Hepatocyte (in vitro differentiated cells): ENCODE data around the gene MAGI2.

Experiments
- CTCF ChIP-seq: fragments of 200-600 bp; sonication (generic); IDR thresholded peaks from 2 replicates; pipeline ENCODE4 v1.5.1; 2016; ENCODE audit warnings: antibody characterized with exemption, mild to moderate bottlenecking; ENCODE audit not compliant: poor library complexity
- EZH2 ChIP-seq: fragments of 200-600 bp; sonication (generic); IDR thresholded peaks from 2 replicates; pipeline ENCODE4 v1.6.1; 2016; ENCODE audit warnings: antibody characterized with exemption, mild to moderate bottlenecking, borderline replicate concordance
- EZH2phosphoT487 ChIP-seq: fragments of 200-600 bp; sonication (generic); IDR thresholded peaks from one replicate; pipeline ENCODE4 v1.6.1; 2018; ENCODE audit warnings: antibody characterized with exemption, mild to moderate bottlenecking, low read depth, moderate library complexity; ENCODE audit not compliant: unreplicated experiment, severe bottlenecking

GRCh38 chr7:79500759-79501158, 47.3 kb upstream of the MAGI2 start:
- no peak for TF ChIP-seq CTCF
- no peak for TF ChIP-seq EZH2
- no peak for TF ChIP-seq EZH2phosphoT487
